ENCODE data around the gene CAPSL. TPM values are rescaled to one million over a fixed set of nuclear protein-coding genes. Genes with fewer than 3 reads are reported as not detected.

Gene CAPSL
- total and polyA plus RNA-seq, 2 experiments from 2014 or later, result 0.73 TPM; not detected in 1

DNA sequence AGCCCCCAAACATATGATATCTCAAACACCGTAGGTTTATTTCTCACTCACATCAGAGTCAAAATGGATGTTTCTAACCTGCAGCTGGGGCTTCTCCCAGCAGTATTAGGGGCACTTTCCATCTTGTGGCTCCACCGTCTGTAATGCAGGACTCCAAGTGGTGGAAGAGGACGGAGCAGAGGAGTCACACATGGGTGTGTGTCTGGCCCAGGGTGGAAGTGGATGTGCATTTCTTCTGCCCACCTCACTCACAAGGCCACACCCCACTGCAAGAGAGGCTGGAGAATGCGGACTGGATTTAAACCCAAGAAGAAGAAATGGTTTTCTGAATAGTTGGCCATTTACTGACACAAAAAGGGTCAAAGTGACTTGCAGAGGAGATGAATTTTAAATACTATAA, 67.8 kb downstream of the CAPSL start:
- DNase-seq (ENCODE audit: low spot score), result no peak
- Histone ChIP-seq H3K79me2 (replicated peaks; ENCODE audit: insufficient read depth) (no peaks in the 10 kb centered on the region), H3K4me3 (no peak overlapping the region), H3K27ac (ENCODE audit: low read depth) (no peak overlapping the region), H3K4me1 (ENCODE audit: insufficient read depth) (no peaks in the 10 kb centered on the region), H3K36me3 (ENCODE audit: insufficient read depth) (no peaks in the 10 kb centered on the region), H2AFZ (no peak overlapping the region), H3K4me2 (no peak overlapping the region), H3K27me3 (ENCODE audit: insufficient read depth) (no peaks in the 10 kb centered on the region), H3F3A (replicated peaks; ENCODE audit: low read depth) (no peaks in the 10 kb centered on the region), H3K9me2 (ENCODE audit: insufficient read depth) (0 out of 2 replicates have a peak, but pooled peaks cover 10% of the 10 kb centered on the region), H4K20me1 (replicated peaks; ENCODE audit: insufficient read depth) (no peaks in the 10 kb centered on the region)
- Mint-ChIP-seq H3K9me3 (peaks cover 4% of the 10 kb centered on the region; the same call in 1 of the 3 replicates), H3K27ac (no peak overlapping the region), H3K4me3 (no peak overlapping the region), H3K4me1 (no peaks in the 10 kb centered on the region), H3K27me3 (ENCODE audit: insufficient read depth, low read depth, poor library complexity) (no peaks in the 10 kb centered on the region), H3K36me3 (ENCODE audit: low read depth) (no peaks in the 10 kb centered on the region)
- TF ChIP-seq, protein P1, sequence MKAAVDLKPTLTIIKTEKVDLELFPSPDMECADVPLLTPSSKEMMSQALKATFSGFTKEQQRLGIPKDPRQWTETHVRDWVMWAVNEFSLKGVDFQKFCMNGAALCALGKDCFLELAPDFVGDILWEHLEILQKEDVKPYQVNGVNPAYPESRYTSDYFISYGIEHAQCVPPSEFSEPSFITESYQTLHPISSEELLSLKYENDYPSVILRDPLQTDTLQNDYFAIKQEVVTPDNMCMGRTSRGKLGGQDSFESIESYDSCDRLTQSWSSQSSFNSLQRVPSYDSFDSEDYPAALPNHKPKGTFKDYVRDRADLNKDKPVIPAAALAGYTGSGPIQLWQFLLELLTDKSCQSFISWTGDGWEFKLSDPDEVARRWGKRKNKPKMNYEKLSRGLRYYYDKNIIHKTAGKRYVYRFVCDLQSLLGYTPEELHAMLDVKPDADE (IDR thresholded peaks at IDR 0.05), result no peak
- no peak for TF ChIP-seq POLR2AphosphoS5 (IDR thresholded peaks at IDR 0.05; ENCODE audit: low read depth)
- no peak for TF ChIP-seq CREB1 (CRISPR knock-in tag; IDR thresholded peaks at IDR 0.05; ENCODE audit: low read depth)
- TF ChIP-seq, protein P2, sequence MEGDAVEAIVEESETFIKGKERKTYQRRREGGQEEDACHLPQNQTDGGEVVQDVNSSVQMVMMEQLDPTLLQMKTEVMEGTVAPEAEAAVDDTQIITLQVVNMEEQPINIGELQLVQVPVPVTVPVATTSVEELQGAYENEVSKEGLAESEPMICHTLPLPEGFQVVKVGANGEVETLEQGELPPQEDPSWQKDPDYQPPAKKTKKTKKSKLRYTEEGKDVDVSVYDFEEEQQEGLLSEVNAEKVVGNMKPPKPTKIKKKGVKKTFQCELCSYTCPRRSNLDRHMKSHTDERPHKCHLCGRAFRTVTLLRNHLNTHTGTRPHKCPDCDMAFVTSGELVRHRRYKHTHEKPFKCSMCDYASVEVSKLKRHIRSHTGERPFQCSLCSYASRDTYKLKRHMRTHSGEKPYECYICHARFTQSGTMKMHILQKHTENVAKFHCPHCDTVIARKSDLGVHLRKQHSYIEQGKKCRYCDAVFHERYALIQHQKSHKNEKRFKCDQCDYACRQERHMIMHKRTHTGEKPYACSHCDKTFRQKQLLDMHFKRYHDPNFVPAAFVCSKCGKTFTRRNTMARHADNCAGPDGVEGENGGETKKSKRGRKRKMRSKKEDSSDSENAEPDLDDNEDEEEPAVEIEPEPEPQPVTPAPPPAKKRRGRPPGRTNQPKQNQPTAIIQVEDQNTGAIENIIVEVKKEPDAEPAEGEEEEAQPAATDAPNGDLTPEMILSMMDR (conservative IDR thresholded peaks at IDR 0.05; ENCODE audit: low read depth in 2 of 2), result no peak
- no peak for ATAC-seq

- 0 out of 2 replicates have a peak, but pooled peaks cover 5% of the 10 kb centered on the region for H3K9me2 ChIP-seq (ENCODE audit: insufficient read depth)
- no peaks in the 10 kb centered on the region for H3K79me2 ChIP-seq (replicated peaks; ENCODE audit: insufficient read depth)
- no peak overlapping the region for H2AFZ ChIP-seq
- no peak overlapping the region for H3K4me2 ChIP-seq
- no peaks in the 10 kb centered on the region for H3F3A ChIP-seq (replicated peaks; ENCODE audit: low read depth)
- Mint-ChIP-seq H3K4me1 (no peaks in the 10 kb centered on the region), H3K36me3 (ENCODE audit: low read depth) (no peaks in the 10 kb centered on the region; the same call in 2 of the 3 replicates), H3K27me3 (ENCODE audit: insufficient read depth, low read depth, poor library complexity) (no peaks in the 10 kb centered on the region), H3K27ac (no peak overlapping the region), H3K4me3 (no peak overlapping the region), H3K9me3 (peaks cover 11% of the 10 kb centered on the region; the same call in 1 of the 3 replicates)
- no peaks in the 10 kb centered on the region for H3K27me3 ChIP-seq (ENCODE audit: insufficient read depth)
- no peak overlapping the region for H3K27ac ChIP-seq (ENCODE audit: low read depth)
- ATAC-seq, result no peak
- H4K20me1 ChIP-seq (replicated peaks; ENCODE audit: insufficient read depth), result no peaks in the 10 kb centered on the region
- H3K4me1 ChIP-seq (ENCODE audit: insufficient read depth), result no peaks in the 10 kb centered on the region
- no peaks in the 10 kb centered on the region for H3K36me3 ChIP-seq (ENCODE audit: insufficient read depth)
- H3K4me3 ChIP-seq, result no peak overlapping the region
- no peak for DNase-seq (ENCODE audit: low spot score)
- TF ChIP-seq, protein P3, sequence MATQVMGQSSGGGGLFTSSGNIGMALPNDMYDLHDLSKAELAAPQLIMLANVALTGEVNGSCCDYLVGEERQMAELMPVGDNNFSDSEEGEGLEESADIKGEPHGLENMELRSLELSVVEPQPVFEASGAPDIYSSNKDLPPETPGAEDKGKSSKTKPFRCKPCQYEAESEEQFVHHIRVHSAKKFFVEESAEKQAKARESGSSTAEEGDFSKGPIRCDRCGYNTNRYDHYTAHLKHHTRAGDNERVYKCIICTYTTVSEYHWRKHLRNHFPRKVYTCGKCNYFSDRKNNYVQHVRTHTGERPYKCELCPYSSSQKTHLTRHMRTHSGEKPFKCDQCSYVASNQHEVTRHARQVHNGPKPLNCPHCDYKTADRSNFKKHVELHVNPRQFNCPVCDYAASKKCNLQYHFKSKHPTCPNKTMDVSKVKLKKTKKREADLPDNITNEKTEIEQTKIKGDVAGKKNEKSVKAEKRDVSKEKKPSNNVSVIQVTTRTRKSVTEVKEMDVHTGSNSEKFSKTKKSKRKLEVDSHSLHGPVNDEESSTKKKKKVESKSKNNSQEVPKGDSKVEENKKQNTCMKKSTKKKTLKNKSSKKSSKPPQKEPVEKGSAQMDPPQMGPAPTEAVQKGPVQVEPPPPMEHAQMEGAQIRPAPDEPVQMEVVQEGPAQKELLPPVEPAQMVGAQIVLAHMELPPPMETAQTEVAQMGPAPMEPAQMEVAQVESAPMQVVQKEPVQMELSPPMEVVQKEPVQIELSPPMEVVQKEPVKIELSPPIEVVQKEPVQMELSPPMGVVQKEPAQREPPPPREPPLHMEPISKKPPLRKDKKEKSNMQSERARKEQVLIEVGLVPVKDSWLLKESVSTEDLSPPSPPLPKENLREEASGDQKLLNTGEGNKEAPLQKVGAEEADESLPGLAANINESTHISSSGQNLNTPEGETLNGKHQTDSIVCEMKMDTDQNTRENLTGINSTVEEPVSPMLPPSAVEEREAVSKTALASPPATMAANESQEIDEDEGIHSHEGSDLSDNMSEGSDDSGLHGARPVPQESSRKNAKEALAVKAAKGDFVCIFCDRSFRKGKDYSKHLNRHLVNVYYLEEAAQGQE (IDR thresholded peaks at IDR 0.05; ENCODE audit: unreplicated experiment), result no peak
- TF ChIP-seq ZNF331 (CRISPR knock-in tag; IDR thresholded peaks at IDR 0.05; ENCODE audit: low read depth), result no peak
- no peak for TF ChIP-seq POLR2AphosphoS5 (IDR thresholded peaks at IDR 0.05; ENCODE audit: low read depth)
- no peak for TF ChIP-seq EZH2phosphoT487 (IDR thresholded peaks at IDR 0.05; ENCODE audit: unreplicated experiment)
- no peak for TF ChIP-seq ZNF462 (CRISPR knock-in tag; IDR thresholded peaks at IDR 0.05)
Observed at GRCh38 chr5:35869685-35870277, 68.6 kb downstream of the CAPSL start.
